ENCODE data around the gene FAM156A.

- no peak for TF ChIP-seq POLR2AphosphoS5 (IDR thresholded peaks at IDR 0.05; ENCODE audit: low read depth)
- TF ChIP-seq JUNB (IDR thresholded peaks at IDR 0.05; ENCODE audit: unreplicated experiment), result no peak
- TF ChIP-seq, protein P1, sequence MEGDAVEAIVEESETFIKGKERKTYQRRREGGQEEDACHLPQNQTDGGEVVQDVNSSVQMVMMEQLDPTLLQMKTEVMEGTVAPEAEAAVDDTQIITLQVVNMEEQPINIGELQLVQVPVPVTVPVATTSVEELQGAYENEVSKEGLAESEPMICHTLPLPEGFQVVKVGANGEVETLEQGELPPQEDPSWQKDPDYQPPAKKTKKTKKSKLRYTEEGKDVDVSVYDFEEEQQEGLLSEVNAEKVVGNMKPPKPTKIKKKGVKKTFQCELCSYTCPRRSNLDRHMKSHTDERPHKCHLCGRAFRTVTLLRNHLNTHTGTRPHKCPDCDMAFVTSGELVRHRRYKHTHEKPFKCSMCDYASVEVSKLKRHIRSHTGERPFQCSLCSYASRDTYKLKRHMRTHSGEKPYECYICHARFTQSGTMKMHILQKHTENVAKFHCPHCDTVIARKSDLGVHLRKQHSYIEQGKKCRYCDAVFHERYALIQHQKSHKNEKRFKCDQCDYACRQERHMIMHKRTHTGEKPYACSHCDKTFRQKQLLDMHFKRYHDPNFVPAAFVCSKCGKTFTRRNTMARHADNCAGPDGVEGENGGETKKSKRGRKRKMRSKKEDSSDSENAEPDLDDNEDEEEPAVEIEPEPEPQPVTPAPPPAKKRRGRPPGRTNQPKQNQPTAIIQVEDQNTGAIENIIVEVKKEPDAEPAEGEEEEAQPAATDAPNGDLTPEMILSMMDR (conservative IDR thresholded peaks at IDR 0.05; ENCODE audit: low read depth in 2 of 2), result no peak
- no peak for TF ChIP-seq EZH2 (IDR thresholded peaks at IDR 0.05; ENCODE audit: low read depth, unreplicated experiment)
- no peak for TF ChIP-seq REST (IDR thresholded peaks at IDR 0.05; ENCODE audit: unreplicated experiment)
- no peak for TF ChIP-seq CREB1 (CRISPR knock-in tag; IDR thresholded peaks at IDR 0.05; ENCODE audit: low read depth)
These were observed 25.1 kb downstream of the FAM156A start for GRCh38 chrX:52933213-52933612.

Data from GM23338 (cell line).